ENCODE data around the gene DAO.

DAO gene

DNA sequence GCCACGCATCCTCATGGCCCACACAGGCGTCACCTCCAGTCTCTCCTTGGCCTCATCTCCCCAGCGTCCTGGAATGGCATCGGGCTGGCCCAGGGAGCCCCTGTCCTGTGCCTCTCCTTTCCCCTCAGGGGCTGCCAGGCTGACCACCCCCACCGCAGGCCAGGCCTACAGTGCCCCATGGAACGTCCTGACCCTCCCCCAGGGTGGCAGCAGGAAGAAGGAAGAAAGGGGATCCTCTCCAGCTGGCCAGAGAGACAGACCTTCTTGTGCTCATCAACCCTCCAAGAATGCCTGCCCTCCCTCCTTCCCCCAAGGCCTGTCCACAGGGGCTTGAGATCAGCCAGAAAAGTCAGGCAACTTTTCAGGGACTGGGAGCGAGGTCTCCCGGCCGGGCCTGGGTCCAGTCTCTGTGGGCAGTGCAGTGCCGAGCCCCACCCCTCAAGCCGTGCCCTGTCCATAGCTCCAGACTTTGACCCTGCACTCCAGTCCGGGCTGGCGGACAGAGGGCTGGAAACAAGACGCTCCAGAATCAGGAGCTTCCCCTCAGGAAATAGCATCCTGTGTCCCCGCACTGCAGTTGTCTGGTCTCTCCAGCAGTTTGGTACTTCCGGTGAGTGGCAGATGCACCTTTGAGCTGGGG, at the start of gene DAO:
DAO (plus strand) TSS at position 478 of the 640 bp plus-strand sequence. CDS start 4,915 bp downstream, outside the sequence.
- DNase-seq: no peak
- no peak within 1 kb of the TSS for H3K27ac Mint-ChIP-seq
- H3K27me3 Mint-ChIP-seq: no peaks in the 10 kb centered on the region
- no peaks in the 10 kb centered on the region for H3K9me3 Mint-ChIP-seq
- no peak within 1 kb of the TSS for H3K4me3 Mint-ChIP-seq
- H3K36me3 Mint-ChIP-seq (ENCODE audit: low read depth): no peaks in the 10 kb centered on the region
- peaks cover 9% of the 10 kb centered on the region for H3K4me1 Mint-ChIP-seq (ENCODE audit: low read depth)

DNA sequence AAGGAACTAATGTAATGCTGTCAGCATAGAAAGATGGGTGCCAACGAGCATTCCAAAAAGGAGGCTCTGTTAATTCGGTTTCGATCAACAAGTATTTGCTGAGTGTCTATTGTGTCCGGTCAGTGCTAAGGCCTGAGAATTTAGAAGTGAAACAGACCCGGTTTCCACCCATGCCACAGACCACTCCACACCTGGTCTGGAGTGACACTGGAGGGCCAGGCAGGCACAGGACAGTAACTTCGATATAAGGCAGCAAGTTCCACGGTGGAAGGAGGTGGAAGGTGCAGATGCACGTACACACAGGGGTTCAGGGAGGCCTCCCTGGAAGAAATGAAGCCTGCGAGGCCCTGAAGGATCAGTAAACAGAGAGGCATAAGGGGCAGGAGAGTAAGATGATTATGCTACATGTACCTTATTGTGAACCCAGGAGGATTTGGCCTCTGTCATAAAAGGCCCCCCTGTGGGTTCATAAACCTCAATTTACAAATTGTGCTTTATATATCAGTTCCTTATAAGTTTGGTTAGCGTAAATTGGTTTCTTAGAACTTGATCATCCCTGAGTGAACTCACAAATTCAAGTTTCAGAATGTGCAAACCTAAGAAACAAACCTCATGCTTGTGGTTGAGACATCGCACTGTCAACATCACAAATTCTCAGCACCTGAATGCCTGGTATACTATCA, 48.4 kb upstream of the DAO start:
- no peaks in the 10 kb centered on the region for H3K27me3 Mint-ChIP-seq
- H3K4me1 Mint-ChIP-seq (ENCODE audit: low read depth): peaks cover 46% of the 10 kb centered on the region
- H3K36me3 Mint-ChIP-seq (ENCODE audit: low read depth): peaks cover 82% of the 10 kb centered on the region
- H3K27ac Mint-ChIP-seq: peak overlapping the region; percentile 75
- no peak overlapping the region for H3K4me3 Mint-ChIP-seq
- H3K9me3 Mint-ChIP-seq: no peaks in the 10 kb centered on the region
- no peak for DNase-seq

DNA sequence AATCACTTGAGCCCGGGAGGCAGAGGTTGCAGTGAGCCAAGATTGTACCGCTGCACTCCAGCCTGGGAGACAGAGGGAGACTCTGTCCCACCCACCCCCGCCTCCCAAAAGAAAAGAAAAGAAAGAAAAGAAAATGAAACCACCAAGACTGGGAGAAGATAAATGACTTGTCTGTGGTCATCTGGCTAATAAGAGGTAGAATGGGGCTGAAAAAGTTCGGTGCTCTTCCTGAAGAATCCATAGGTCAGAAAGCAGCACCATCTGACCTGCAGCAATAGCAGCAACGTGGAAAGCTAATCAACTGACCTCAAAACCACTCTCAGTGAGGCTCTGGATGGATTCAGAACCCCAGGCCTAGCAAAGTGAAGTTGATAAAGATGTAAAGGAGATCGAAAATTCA, 47.7 kb upstream of the DAO start:
- peak overlapping the region; percentile 48 for H3K27ac Mint-ChIP-seq
- H3K4me1 Mint-ChIP-seq (ENCODE audit: low read depth): peaks cover 43% of the 10 kb centered on the region
- no peak for DNase-seq
- no peaks in the 10 kb centered on the region for H3K27me3 Mint-ChIP-seq
- peaks cover 78% of the 10 kb centered on the region for H3K36me3 Mint-ChIP-seq (ENCODE audit: low read depth)
- H3K9me3 Mint-ChIP-seq: no peaks in the 10 kb centered on the region
- H3K4me3 Mint-ChIP-seq: no peak overlapping the region

DNA sequence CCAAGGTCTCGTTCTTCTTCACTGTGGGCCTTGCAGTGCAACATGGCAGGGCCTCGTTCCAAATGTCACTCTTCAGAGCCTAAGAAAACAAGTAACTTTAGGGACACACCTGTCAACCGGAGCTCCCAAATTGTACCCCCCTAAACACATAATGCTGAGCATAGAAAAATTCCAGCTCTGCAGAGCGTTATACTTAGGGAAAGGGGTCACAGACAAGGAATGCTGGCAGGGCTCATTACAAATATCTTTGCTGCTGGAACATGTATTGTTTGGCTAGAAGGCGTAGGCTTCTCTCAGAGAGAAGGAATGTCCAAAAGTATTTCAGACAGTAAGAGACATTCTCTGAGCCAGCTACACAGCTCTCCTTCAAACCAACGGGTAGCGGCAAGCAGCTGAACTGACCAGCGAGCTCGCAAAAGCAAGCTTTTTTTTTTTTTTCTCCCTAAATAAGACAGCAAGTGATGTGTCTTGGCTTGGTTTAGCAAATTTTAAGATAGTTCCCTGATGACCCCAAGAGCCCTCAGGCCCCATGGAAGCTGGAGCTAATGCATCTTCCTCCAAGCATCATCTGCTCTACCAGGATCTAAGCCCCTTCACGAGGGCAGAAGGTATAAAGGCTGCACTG, 47.0 kb upstream of the DAO start:
- no peak for DNase-seq
- Mint-ChIP-seq H3K4me3 (no peak overlapping the region), H3K4me1 (ENCODE audit: low read depth) (peaks cover 44% of the 10 kb centered on the region), H3K27ac (no peak overlapping the region), H3K9me3 (no peaks in the 10 kb centered on the region), H3K27me3 (no peaks in the 10 kb centered on the region), H3K36me3 (ENCODE audit: low read depth) (peaks cover 79% of the 10 kb centered on the region)

GRCh38 chr12:108833355-108833733, 46.5 kb upstream of the DAO start:
- no peak overlapping the region for H3K4me3 Mint-ChIP-seq
- H3K9me3 Mint-ChIP-seq: no peaks in the 10 kb centered on the region
- H3K36me3 Mint-ChIP-seq (ENCODE audit: low read depth): peaks cover 80% of the 10 kb centered on the region
- H3K27ac Mint-ChIP-seq: no peak overlapping the region
- H3K27me3 Mint-ChIP-seq: no peaks in the 10 kb centered on the region
- peaks cover 49% of the 10 kb centered on the region for H3K4me1 Mint-ChIP-seq (ENCODE audit: low read depth)
- no peak for DNase-seq

- Mint-ChIP-seq H3K27ac (no peak overlapping the region), H3K36me3 (ENCODE audit: low read depth) (peaks cover 74% of the 10 kb centered on the region), H3K27me3 (no peaks in the 10 kb centered on the region), H3K4me3 (no peak overlapping the region), H3K9me3 (no peaks in the 10 kb centered on the region), H3K4me1 (ENCODE audit: low read depth) (peaks cover 51% of the 10 kb centered on the region)
- no peak for DNase-seq
These were observed 46.0 kb upstream of the DAO start for GRCh38 chr12:108833757-108834472.

GRCh38 chr12:108835860-108836634, 43.8 kb upstream of the DAO start:
- no peak for DNase-seq
- Mint-ChIP-seq H3K9me3 (no peaks in the 10 kb centered on the region), H3K36me3 (ENCODE audit: low read depth) (peaks cover 72% of the 10 kb centered on the region), H3K4me3 (no peak overlapping the region), H3K27me3 (no peaks in the 10 kb centered on the region), H3K4me1 (ENCODE audit: low read depth) (peaks cover 60% of the 10 kb centered on the region), H3K27ac (no peak overlapping the region)

- H3K9me3 Mint-ChIP-seq: no peaks in the 10 kb centered on the region
- H3K4me1 Mint-ChIP-seq (ENCODE audit: low read depth): peaks cover 48% of the 10 kb centered on the region
- peaks cover 68% of the 10 kb centered on the region for H3K36me3 Mint-ChIP-seq (ENCODE audit: low read depth)
- no peaks in the 10 kb centered on the region for H3K27me3 Mint-ChIP-seq
- peak overlapping the region; percentile 96 for H3K27ac Mint-ChIP-seq
- no peak overlapping the region for H3K4me3 Mint-ChIP-seq
- no peak for DNase-seq
These were observed 42.7 kb upstream of the DAO start for GRCh38 chr12:108837239-108837638.

DNA sequence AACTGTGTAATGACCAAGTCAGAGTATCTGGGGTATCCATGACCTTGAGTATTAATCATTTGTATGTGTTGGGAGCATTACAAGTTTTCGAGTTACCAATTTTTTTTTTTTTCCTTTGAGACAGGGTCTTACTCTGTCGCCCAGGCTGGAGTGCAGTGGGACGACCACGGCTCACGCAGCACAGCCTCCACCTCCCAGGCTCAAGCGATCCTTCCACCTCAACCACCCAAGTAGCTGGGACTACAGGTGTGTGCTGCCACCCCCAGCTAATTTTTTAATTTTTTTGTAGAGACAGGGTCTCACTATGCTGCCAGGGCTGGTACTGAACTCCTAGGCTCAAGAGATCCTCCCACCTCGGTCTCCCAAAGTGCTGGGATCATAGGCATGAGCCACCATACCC, 42.2 kb upstream of the DAO start:
- Mint-ChIP-seq H3K9me3 (no peaks in the 10 kb centered on the region), H3K36me3 (ENCODE audit: low read depth) (peaks cover 66% of the 10 kb centered on the region), H3K4me3 (peak overlapping the region; percentile 67), H3K27me3 (no peaks in the 10 kb centered on the region), H3K4me1 (ENCODE audit: low read depth) (peaks cover 46% of the 10 kb centered on the region), H3K27ac (peak overlapping the region; percentile 96)
- DNase-seq: no peak

GRCh38 chr12:108838194-108839017, 41.5 kb upstream of the DAO start:
- peak overlapping the region; percentile 96 for H3K27ac Mint-ChIP-seq

GRCh38 chr12:108839018-108839889, 40.6 kb upstream of the DAO start:
- peaks cover 65% of the 10 kb centered on the region for H3K36me3 Mint-ChIP-seq (ENCODE audit: low read depth)
- peaks cover 46% of the 10 kb centered on the region for H3K4me1 Mint-ChIP-seq (ENCODE audit: low read depth)

More at GRCh38 chr12:108838194-108839017, 41.5 kb upstream of the DAO start:
- Mint-ChIP-seq H3K4me3 (peak overlapping the region; percentile 67), H3K4me1 (ENCODE audit: low read depth) (peaks cover 46% of the 10 kb centered on the region), H3K27me3 (no peaks in the 10 kb centered on the region), H3K36me3 (ENCODE audit: low read depth) (peaks cover 66% of the 10 kb centered on the region), H3K9me3 (no peaks in the 10 kb centered on the region)
- DNase-seq: peak; percentile 81

DNA sequence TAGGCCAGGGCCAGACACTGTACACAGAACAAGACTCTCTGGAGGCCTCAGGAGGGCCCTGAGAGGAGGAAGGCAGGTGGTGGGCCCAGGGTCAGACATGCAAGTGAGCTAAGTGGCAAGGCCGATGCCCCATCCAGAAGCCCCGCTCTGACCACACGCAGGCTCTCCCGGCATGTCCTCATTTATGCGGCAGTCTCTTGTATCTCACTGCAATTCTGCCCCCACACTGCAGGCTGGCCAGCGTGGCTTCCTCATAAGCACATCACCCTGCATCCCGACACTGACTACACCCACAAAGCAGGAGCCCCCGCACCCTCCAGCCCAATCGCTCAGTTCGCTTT, 40.0 kb upstream of the DAO start:
- Mint-ChIP-seq H3K4me1 (ENCODE audit: low read depth) (peaks cover 46% of the 10 kb centered on the region), H3K36me3 (ENCODE audit: low read depth) (peaks cover 63% of the 10 kb centered on the region), H3K27ac (peak overlapping the region; percentile 96), H3K9me3 (no peaks in the 10 kb centered on the region), H3K4me3 (no peak overlapping the region), H3K27me3 (no peaks in the 10 kb centered on the region)
- DNase-seq: no peak

More at GRCh38 chr12:108839018-108839889, 40.6 kb upstream of the DAO start:
- Mint-ChIP-seq H3K27ac (peak overlapping the region; percentile 96), H3K9me3 (no peaks in the 10 kb centered on the region), H3K27me3 (no peaks in the 10 kb centered on the region), H3K4me3 (peak overlapping the region; percentile 67)
- DNase-seq: no peak

Measured in activated T-cell treated with anti-CD3 and anti-CD28 coated beads, Interleukin-2, amount 50 U/mL, for 24 hours (primary cell).